SU-DHL-6 (cell line): ENCODE measurements around the gene EFCAB6.

Experiments
- H2AFZ ChIP-seq: fragments of 200-600 bp; sonication (generic); 2 replicates; pipeline ENCODE4 v1.6.1; 2014; ENCODE audit warnings: low read depth, mild to moderate bottlenecking, moderate library complexity, mixed read lengths, antibody characterized with exemption, low read length; ENCODE audit not compliant: severe bottlenecking
- H3F3A ChIP-seq: fragments of 200-600 bp; shearing (Covaris generic); 2 replicates; pipeline ENCODE4 v1.6.0; 2016; ENCODE audit warnings: antibody characterized with exemption, mild to moderate bottlenecking; ENCODE audit not compliant: insufficient read depth
- H3K27ac ChIP-seq: fragments of 200-600 bp; sonication (generic); 2 replicates; pipeline ENCODE4 v1.5.1; 2016; ENCODE audit warnings: low read depth, mild to moderate bottlenecking, low read length, moderate library complexity, mixed read lengths
- H3K27me3 ChIP-seq: fragments of 200-600 bp; sonication (generic), shearing (Covaris generic); 2 replicates; pipeline ENCODE4 v1.6.0; 2014; ENCODE audit warnings: mild to moderate bottlenecking, low read length
- H3K36me3 ChIP-seq: fragments of 200-600 bp; sonication (generic); 2 replicates; pipeline ENCODE4 v1.6.1; 2014; ENCODE audit warnings: mild to moderate bottlenecking, low read length, mixed read lengths
- H3K4me2 ChIP-seq: fragments of 300-600, 200-600 bp; shearing (Covaris generic), sonication (generic); 2 replicates; pipeline ENCODE4 v1.6.0; 2014; ENCODE audit warnings: low read length, low read depth, mild to moderate bottlenecking; ENCODE audit not compliant: poor library complexity, severe bottlenecking
- H3K4me3 ChIP-seq: fragments of 200-600 bp; sonication (generic); 2 replicates; pipeline ENCODE4 v1.5.1; 2014; ENCODE audit warnings: antibody characterized with exemption, low read length, mild to moderate bottlenecking, mixed read lengths; ENCODE audit not compliant: insufficient read depth, poor library complexity, severe bottlenecking
- H3K79me2 ChIP-seq: fragments of 200-600 bp; sonication (generic); 2 replicates; pipeline ENCODE4 v1.6.1; 2014; ENCODE audit warnings: mild to moderate bottlenecking, low read length, moderate library complexity; ENCODE audit not compliant: insufficient read depth
- H3K9ac ChIP-seq: fragments of 200-600 bp; sonication (generic); 2 replicates; pipeline ENCODE4 v1.7.0; 2014; ENCODE audit warnings: mild to moderate bottlenecking, low read length
- H3K9me2 ChIP-seq: fragments of 200-600 bp; sonication (generic); replicated peaks from 2 replicates; pipeline ENCODE4 v1.6.1; 2014; ENCODE audit warnings: low read length; ENCODE audit not compliant: insufficient read depth
- H3K9me3 ChIP-seq: fragments of 200-600 bp; sonication (generic); 2 replicates; pipeline ENCODE4 v1.6.1; 2014; ENCODE audit warnings: low read length, mixed read lengths; ENCODE audit not compliant: insufficient read depth
- H4K20me1 ChIP-seq: fragments of 200-600 bp; sonication (generic); 2 replicates; pipeline ENCODE4 v1.6.1; 2014; ENCODE audit warnings: low read depth, mild to moderate bottlenecking, antibody characterized with exemption, low read length, moderate library complexity, mixed read lengths
- CTCF ChIP-seq: fragments of 200-600 bp; sonication (generic); IDR thresholded peaks from one replicate; pipeline ENCODE4 v1.5.1; 2017; ENCODE audit warnings: antibody characterized with exemption, mild to moderate bottlenecking, low read length, moderate library complexity; ENCODE audit not compliant: insufficient read depth, poor library complexity, severe bottlenecking
- EZH2phosphoT487 ChIP-seq: fragments of 200-600 bp; sonication (generic), shearing (Covaris generic); conservative IDR thresholded peaks from 2 replicates; pipeline ENCODE4 v1.6.1; 2018; ENCODE audit warnings: mild to moderate bottlenecking, antibody characterized with exemption, low read length, moderate library complexity, mixed read lengths

Gene EFCAB6

GRCh38 chr22:43832393-43833265 lies 20.5 kb upstream of the EFCAB6 start:
- Histone ChIP-seq H3K79me2 (no peaks in the 10 kb centered on the region), H3K9ac (no peak overlapping the region), H2AFZ (no peak overlapping the region), H3F3A (no peaks in the 10 kb centered on the region), H3K4me3 (no peak overlapping the region), H3K4me2 (no peak overlapping the region), H4K20me1 (no peaks in the 10 kb centered on the region), H3K9me3 (no peaks in the 10 kb centered on the region), H3K36me3 (no peaks in the 10 kb centered on the region), H3K27ac (no peak overlapping the region), H3K27me3 (no peaks in the 10 kb centered on the region), H3K9me2 (no peaks in the 10 kb centered on the region)
- no peak for TF ChIP-seq EZH2phosphoT487
- TF ChIP-seq CTCF: no peak

GRCh38 chr22:43831561-43832392 lies 19.7 kb upstream of the EFCAB6 start:
- no peaks in the 10 kb centered on the region for H3F3A ChIP-seq
- H2AFZ ChIP-seq: no peak overlapping the region
- H3K27ac ChIP-seq: no peak overlapping the region
- no peak overlapping the region for H3K4me3 ChIP-seq
- TF ChIP-seq EZH2phosphoT487 (no peak), CTCF (no peak)
- H3K9ac ChIP-seq: no peak overlapping the region
- H4K20me1 ChIP-seq: no peaks in the 10 kb centered on the region
- H3K9me3 ChIP-seq: no peaks in the 10 kb centered on the region
- no peaks in the 10 kb centered on the region for H3K9me2 ChIP-seq
- no peaks in the 10 kb centered on the region for H3K27me3 ChIP-seq
- no peak overlapping the region for H3K4me2 ChIP-seq
- H3K36me3 ChIP-seq: no peaks in the 10 kb centered on the region
- no peaks in the 10 kb centered on the region for H3K79me2 ChIP-seq

GRCh38 chr22:43830931-43831560 lies 18.9 kb upstream of the EFCAB6 start:
- Histone ChIP-seq H3K36me3 (no peaks in the 10 kb centered on the region), H3K79me2 (no peaks in the 10 kb centered on the region), H3K4me3 (no peak overlapping the region), H3K9ac (no peak overlapping the region), H3K9me3 (no peaks in the 10 kb centered on the region), H3K27me3 (no peaks in the 10 kb centered on the region), H3K4me2 (no peak overlapping the region), H2AFZ (no peak overlapping the region), H3F3A (no peaks in the 10 kb centered on the region), H3K27ac (no peak overlapping the region), H4K20me1 (no peaks in the 10 kb centered on the region), H3K9me2 (no peaks in the 10 kb centered on the region)
- no peak for TF ChIP-seq EZH2phosphoT487
- TF ChIP-seq CTCF: no peak
